ENCODE data around the gene HHATL.
"Not testable (repeated sequence)": the region's sequence is repeated elsewhere in the genome, so short reads cannot be mapped to it uniquely, and the experiment has no call there.

Gene HHATL

GRCh38 chr3:42734263-42734860, 31.8 kb upstream of the HHATL start:
- no peak for DNase-seq (ENCODE audit: low read depth in 2 of 2)

GRCh38 chr3:42733501-42734262, 31.1 kb upstream of the HHATL start:
- DNase-seq (ENCODE audit: low read depth in 2 of 2) = no peak

GRCh38 chr3:42732829-42733459, 30.3 kb upstream of the HHATL start:
- DNase-seq (ENCODE audit: low read depth in 2 of 2) = no peak

- DNase-seq (ENCODE audit: low read depth in 2 of 2) = no peak
These were observed 29.7 kb upstream of the HHATL start for GRCh38 chr3:42732196-42732828.

- no peak for DNase-seq (ENCODE audit: low read depth in 2 of 2)
These were observed 29.0 kb upstream of the HHATL start for GRCh38 chr3:42731476-42732195.

- no peak for DNase-seq (ENCODE audit: low read depth in 2 of 2)
These were observed 28.3 kb upstream of the HHATL start for GRCh38 chr3:42730706-42731420.

- no peak for DNase-seq (ENCODE audit: low read depth in 2 of 2)
These were observed 27.7 kb upstream of the HHATL start for GRCh38 chr3:42730294-42730693.

GRCh38 chr3:42729404-42730145, 27.0 kb upstream of the HHATL start:
- DNase-seq (ENCODE audit: low read depth in 2 of 2) = no peak

GRCh38 chr3:42728668-42729364, 26.2 kb upstream of the HHATL start:
- DNase-seq (ENCODE audit: low read depth in 2 of 2) = no peak

- DNase-seq (ENCODE audit: low read depth in 2 of 2) = no peak
These were observed 25.5 kb upstream of the HHATL start for GRCh38 chr3:42728056-42728455.

GRCh38 chr3:42725454-42725853, 22.9 kb upstream of the HHATL start:
- no peak for DNase-seq (ENCODE audit: low read depth in 2 of 2)

GRCh38 chr3:42723219-42723618, 20.6 kb upstream of the HHATL start:
- DNase-seq (ENCODE audit: low read depth in 2 of 2) = no peak

GRCh38 chr3:42722442-42722841, 19.8 kb upstream of the HHATL start:
- DNase-seq (ENCODE audit: low read depth in 2 of 2) = not testable (repeated sequence)

- no peak for DNase-seq (ENCODE audit: low read depth in 2 of 2)
These were observed 19.1 kb upstream of the HHATL start for GRCh38 chr3:42721690-42722089.

- DNase-seq (ENCODE audit: low read depth in 2 of 2) = no peak
These were observed 17.5 kb upstream of the HHATL start for GRCh38 chr3:42720126-42720525.

GRCh38 chr3:42719002-42719401, 16.4 kb upstream of the HHATL start:
- DNase-seq (ENCODE audit: low read depth in 2 of 2) = no peak

GRCh38 chr3:42718338-42718737, 15.7 kb upstream of the HHATL start:
- DNase-seq (ENCODE audit: low read depth in 2 of 2) = no peak

GRCh38 chr3:42717306-42717705, 14.7 kb upstream of the HHATL start:
- DNase-seq (ENCODE audit: low read depth in 2 of 2) = no peak

GRCh38 chr3:42714171-42714852, 11.7 kb upstream of the HHATL start:
- DNase-seq (ENCODE audit: low read depth in 2 of 2) = no peak

Measured in activated CD4-positive, alpha-beta T cell treated with anti-CD3 and anti-CD28 coated beads for 24 hours (primary cell).